Measurements from ENCODE around the gene EIF5A2.
"Not testable (repeated sequence)": the region's sequence is repeated elsewhere in the genome, so short reads cannot be mapped to it uniquely, and the experiment has no call there.

EIF5A2 gene

GRCh38 chr3:170896333-170896732, 12.1 kb downstream of the EIF5A2 start:
- DNase-seq, result not testable (repeated sequence)

DNA sequence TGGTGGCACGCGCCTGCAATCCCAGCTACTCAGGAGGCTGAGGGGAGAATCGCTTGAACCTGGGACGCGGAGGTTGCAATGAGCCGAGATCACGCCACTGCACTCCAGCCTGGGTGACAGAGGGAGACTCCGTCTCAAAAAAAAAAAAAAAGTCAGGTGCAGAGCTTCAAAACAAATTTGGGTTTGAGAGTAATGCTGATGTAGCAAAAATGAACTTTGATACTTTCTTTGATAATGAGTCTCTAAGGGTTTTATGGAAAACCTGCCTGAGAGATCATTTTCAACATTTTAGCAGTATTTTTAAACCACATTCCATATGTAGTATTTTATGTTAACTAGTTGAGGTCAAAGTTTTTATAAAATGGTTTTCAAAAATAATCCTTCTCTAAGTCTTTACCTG, 14.5 kb downstream of the EIF5A2 start:
- no peak for DNase-seq

DNA sequence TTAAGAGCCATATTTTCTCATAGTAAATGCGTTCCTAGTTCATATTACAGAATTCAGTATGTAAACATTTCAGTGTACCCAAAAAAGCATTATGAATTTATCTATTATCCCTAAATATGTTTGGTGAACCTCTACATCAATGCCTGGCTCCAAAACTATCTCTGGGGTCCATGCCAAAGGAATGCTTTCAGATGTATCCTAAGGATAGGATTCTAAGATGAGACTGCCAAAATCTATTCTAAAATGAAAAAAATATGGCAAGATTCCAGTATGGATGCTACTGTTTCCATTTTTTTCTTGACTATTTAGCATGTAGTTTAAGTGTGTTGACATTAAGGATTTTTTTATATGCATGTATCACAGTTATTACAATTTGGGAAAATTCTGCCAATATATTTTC, 18.8 kb downstream of the EIF5A2 start:
- DNase-seq, result no peak

DNA sequence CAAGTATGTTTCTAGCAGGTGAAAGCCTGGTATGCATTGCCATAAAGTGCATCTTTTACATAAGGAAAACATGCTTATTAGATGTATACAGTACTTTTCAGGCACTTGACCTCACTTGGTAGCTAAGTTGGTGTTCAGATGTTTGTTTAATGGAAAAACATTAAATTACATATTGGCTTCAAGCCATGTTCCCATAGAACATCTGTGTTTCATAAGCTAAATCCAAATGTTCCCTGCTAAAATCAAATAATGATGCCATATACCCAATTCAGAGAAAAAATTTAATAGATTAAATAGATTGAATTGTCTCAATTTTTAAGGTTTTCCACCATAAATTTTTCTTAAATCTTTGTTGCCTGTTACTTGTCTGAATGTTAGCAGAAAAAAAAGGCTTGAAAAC, 19.3 kb downstream of the EIF5A2 start:
- no peak for DNase-seq

- DNase-seq, result not testable (repeated sequence)
Measured at GRCh38 chr3:170884109-170884930, 24.1 kb downstream of the EIF5A2 start.

DNA sequence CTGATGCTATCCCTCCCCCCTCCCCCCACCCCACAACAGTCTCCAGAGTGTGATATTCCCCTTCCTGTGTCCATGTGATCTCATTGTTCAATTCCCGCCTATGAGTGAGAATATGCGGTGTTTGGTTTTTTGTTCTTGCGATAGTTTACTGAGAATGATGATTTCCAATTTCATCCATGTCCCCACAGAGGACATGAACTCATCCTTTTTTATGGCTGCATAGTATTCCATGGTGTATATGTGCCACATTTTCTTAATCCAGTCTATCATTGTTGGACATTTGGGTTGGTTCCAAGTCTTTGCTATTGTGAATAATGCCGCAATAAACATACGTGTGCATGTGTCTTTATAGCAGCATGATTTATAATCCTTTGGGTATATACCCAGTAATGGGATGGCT, 29.7 kb downstream of the EIF5A2 start:
- not testable (repeated sequence) for DNase-seq

DNA sequence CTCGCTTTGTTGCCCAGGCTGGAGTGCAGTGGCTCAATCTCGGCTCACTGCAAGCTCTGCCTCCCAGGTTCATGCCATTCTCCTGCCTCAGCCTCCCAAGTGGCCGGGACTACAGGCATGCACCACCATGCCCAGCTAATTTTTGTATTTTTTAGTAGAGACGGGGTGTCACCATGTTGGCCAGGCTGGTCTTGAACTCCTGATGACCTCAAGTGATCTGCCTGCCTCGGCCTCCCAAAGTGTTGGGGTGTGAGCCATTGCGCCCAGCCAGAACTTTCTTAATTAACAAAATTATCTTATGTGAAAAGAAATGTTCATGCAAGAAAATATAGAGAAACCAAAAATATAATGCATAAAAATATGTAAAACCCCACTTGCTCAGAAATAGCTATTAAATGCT, 31.1 kb downstream of the EIF5A2 start:
- DNase-seq, result not testable (repeated sequence)

GRCh38 chr3:170876537-170876936, 31.9 kb downstream of the EIF5A2 start:
- DNase-seq, result no peak

DNA sequence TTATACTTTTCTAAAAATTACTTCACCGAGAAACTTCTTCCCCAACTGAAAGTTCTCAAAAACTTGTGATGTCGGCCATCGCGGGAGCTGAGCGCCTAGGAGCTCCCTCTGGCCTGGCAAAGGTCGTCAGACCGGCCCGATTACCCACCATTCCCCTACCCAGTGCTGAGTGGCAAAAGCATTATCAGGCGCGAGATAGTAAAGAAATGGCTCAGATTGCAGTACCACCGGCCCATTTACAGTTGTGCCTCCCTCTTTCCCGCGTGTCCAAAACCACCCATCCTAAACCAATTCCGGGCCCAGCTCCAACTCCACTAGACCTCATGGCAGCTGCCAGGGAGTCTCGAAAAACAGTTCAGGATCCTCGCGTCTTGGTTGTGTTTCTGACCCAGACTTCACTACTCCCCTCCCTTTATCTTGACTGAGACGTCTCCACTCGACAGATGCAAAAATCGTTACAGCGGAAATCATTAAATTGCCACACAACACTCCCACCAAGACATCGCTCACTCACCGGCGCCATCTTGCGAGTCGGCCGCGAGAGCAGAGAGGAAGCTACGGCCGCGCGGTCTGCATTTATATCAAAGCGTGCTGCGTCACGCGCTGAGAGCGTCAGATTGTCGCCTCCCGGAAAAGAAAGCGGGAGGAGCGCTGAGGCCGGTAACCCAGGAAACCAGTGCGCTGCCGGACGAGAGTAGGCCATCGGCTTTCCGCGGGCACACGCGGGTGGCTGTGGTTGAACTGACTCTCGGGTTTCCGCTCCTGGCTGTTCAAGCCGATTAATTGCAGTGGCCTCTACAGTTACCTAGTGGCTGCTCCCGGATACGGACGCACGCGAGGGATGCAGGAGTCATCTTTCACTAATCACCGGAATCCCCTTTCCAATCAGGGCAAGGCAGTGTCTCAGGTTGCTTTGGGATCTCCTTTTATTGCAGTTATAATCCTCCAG, 38.5 kb downstream of the EIF5A2 start, which contains the start of gene RPL22L1:
RPL22L1 (minus strand) TSS at position 551 of the 949 bp plus-strand sequence; CDS start at position 523, 28 bp downstream.
- peak; percentile 96 for DNase-seq

DNA sequence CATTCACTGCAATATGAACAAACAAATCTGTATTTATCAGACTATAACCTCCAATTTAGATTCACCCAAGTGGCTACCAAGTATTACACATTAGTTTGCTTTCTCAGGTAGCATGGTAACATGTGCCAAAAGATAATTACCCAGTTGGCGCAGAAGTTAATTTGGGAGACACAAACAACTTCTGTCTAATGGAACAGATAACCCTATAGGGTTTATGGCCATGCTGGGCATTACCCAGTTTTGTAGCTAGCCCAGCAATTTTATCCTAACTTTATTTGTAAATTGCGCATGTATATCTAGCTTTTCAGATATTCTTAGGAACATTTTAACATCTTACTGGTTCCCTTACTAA, 39.2 kb downstream of the EIF5A2 start:
- no peak for DNase-seq

- DNase-seq, result peak; percentile 72
Measured at GRCh38 chr3:170868577-170869238, 39.7 kb downstream of the EIF5A2 start.

DNA sequence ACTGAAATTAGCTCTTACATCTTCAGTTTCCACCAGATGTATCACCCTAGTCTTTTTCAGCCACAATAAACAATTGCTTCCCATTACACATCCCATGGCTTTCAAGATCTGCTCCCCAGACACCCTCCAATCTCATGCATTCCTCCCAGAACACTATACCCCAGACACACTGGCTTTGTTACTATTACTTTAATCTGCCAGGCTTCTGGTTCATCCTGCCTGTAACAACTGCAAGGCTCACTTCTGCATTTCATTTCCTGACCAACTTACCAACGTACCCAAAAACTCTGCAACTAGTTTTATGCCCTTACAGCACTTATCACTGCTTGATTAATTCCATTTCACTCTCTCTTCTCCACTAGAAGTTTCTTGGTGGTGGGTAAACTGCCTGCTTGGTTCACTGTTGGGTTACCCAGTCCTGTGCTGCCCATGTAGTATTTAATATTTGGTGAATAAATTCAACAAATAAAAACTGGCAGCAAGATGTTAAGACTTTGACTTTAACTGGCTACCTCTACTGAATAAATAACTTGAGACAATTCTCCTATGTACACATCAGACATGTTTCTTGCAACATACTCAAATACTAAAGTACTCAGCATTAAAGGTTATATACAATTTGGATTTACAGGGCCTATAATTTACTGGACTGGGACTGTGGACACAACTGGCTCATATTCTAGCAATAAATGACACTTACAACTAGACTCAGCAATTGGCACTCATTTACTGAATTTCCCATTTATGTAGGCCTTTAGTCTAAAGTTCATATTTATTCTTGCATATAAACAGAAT, 41.1 kb downstream of the EIF5A2 start:
- DNase-seq, result no peak

DNA sequence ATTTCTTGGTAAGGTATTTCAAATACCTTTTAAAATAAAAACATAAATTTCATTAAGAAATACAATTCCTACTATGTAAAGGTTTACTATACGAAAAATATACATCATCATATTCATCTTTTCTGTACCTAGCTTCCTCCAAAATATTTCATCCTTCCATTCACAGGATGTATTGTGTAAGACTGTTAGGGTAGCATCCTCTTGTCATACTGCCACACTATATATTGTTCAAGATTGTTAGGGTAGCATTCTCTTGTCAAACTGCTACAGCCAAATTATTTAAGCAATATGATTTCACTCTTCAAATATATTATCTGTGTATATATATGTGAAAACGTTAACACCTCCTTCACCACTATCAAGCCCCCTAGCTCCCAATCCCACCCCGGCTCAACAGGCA, 41.9 kb downstream of the EIF5A2 start:
- no peak for DNase-seq

GRCh38 chr3:170865209-170866094, 43.0 kb downstream of the EIF5A2 start:
- DNase-seq, result peak; percentile 66

DNA sequence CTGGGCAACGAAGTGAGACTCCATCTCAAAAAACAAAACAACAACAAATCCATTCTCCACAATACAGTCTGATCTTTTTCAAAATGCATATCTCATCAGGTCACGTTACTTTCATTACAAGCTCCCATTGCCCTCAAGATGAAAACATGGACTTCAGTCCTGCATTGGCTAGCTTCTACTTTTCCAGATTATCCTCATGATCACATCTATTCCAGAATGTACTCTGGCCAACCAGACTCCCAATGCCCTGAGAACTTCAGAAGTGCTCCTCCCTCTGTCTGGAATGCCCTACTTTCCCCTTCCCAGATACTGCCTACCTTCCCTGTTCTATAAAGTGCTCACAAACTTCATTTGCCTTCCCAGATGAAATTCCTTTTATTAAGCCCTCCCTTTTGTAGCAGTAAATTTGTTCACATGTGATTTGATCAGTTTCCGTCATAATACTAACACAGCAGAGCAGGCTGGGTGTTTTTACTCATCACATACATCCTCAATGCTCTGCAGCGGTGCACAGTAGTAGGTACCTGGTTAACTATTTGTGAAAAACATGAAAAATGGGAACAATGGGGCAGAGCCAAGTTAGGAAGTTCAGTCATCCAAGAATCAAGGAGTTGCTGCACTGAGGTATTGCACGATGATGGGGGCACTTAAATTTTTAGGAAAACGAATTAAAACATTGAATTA, 43.8 kb downstream of the EIF5A2 start:
- no peak for DNase-seq

DNA sequence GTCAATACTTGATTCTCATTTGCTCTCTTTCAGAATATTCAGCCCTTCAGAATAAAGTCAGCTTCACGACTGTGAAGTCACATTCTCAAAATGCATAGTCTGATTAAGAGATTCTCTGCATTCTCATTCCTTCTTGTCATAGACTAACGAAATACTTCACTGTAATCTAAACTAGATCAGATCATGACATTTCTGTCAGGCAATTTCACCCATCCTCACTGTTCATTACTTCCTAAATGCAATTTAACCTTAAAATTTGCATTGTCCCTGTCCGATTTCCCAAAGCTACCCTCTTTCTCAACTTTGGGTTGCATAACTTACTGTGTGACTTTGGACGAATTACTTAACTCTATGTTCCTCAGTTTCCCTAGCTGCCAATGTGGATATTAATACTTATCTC, 44.6 kb downstream of the EIF5A2 start:
- DNase-seq, result no peak

DNA sequence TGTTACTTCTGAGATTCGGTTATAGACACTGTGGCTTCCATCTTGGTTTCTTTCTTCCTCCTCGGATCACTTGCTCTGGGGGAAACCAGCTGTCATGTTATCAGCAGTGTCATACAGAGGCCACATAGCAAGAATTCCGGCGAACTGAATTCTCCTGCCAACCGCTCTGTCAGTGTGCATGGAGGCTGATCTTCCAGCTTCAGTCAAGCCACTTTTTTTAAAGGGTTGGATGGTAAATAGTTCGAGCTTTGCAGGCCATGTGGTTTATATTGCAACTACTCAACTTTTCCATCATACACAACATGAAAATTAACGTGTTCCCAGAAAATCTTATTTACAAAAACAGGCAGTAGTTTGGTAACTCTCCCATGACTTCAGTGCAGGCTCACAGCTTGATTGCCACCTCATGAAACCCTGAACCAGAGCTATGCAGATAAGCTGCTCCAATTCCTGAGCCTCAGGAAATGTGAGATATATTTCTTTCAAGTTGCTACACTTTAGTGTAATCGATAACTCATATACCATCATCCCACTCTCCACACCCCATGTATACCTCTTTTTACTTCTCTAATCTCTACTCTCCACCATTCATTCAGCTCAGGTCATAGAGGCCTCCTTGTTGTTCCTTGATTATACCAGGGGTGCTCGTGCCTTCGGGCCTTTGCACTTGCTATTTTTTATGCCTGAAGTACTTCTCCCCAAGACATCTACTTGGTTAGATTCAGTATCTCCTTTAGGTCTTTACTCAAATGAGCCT, 45.6 kb downstream of the EIF5A2 start:
- DNase-seq, result no peak

DNA sequence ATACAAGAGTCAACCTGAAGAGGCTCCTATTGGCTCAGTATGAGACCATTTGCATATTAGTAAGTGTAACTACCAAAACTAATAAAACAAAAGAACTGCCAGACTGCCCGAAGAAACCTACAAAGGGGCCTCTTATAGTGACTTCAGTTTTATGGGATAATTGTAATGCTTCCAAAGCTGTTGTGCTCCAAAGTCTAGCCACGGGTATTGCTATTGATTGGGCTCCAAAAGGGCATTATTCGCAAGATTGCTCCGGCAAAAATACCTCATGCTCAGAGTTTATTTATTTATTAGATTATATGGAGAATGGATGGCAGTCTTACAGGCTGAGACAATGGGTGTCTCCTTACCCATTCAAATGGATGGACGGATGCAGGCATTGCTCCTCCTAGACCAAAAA, 49.8 kb downstream of the EIF5A2 start:
- DNase-seq, result no peak

DNA sequence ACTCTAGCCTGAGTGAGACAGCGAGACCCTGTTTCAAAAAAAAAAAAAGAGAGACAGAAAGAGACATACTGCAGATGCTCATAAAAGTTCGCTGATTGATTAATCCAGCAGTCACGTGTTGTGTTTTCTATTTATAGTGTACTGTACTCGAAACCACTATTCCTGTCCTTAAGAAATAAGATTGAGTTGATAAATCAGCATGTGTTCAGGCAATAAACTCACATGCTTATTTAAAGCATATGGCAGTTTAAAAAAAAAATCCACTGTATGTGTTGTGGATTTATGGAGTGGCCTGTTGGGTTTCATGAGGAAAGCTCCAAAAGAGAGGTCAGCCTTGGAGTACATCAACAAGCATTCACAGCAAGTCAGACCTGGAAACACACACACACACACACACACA, 56.1 kb downstream of the EIF5A2 start:
- no peak for DNase-seq

Data from activated CD8-positive, alpha-beta memory T cell treated with anti-CD3 and anti-CD28 coated beads for 24 hours (primary cell).